Measurements from ENCODE around the gene TRAF6. TPM values are rescaled to one million over a fixed set of nuclear protein-coding genes. Genes with fewer than 3 reads are reported as not detected.

TRAF6 gene
- total and polyA plus RNA-seq, 9 of the 15 experiments (the other 6 are each of a cell fraction or from before 2014, with no cell fraction given), result 2.0 to 13.1 (median 8.2) TPM

DNA sequence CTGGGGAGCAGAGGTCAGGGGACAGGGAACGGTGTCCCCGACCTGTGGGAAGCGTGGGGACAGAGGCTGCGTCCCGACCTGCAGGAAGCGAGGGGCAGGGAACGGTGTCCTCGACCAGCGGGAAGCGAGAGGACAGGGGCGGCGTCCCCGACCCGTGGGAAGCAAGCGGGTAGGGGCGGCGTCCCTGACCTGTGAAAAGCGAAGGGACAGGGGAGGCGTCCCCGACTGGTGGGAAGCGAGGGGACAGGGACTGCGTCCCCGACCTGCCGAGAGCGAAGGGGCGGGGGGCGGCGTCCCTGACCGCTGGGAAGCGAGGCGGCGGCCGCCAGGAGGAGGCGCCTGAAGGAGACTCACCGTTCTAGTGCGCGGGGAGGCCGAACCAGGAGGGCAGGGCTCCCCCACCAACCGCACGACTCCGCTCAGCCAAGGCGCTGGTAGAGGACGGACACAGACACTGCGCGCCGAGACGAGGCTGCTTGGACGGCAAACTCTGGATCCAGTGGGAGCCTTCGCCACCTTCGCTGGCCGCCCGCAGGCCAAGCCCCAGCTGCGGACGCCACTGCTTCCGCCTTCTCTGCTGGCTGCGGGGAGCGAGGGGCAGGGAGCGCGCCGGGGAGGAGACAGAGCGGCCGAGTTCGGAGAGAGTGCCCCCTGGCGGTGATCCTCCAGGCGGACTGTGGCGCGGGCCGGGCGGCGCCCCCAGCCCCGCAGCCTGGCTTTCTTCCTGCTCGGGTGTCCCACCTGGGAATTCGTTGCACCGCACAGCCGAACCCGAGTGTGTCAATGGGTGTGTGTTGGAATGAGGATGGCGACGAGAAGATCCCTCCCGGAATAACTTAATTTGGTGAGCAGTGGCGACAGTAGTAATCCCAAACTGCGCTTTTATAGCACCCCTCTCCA lies at the start of gene TRAF6 (continued):
- TF ChIP-seq, protein P1, sequence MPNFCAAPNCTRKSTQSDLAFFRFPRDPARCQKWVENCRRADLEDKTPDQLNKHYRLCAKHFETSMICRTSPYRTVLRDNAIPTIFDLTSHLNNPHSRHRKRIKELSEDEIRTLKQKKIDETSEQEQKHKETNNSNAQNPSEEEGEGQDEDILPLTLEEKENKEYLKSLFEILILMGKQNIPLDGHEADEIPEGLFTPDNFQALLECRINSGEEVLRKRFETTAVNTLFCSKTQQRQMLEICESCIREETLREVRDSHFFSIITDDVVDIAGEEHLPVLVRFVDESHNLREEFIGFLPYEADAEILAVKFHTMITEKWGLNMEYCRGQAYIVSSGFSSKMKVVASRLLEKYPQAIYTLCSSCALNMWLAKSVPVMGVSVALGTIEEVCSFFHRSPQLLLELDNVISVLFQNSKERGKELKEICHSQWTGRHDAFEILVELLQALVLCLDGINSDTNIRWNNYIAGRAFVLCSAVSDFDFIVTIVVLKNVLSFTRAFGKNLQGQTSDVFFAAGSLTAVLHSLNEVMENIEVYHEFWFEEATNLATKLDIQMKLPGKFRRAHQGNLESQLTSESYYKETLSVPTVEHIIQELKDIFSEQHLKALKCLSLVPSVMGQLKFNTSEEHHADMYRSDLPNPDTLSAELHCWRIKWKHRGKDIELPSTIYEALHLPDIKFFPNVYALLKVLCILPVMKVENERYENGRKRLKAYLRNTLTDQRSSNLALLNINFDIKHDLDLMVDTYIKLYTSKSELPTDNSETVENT (CRISPR knock-in tag; IDR thresholded peaks at IDR 0.05), result peak; percentile 87
- peak in 2 of 3 experiments; percentile 33 to 74 for TF ChIP-seq YY1 (IDR thresholded peaks at IDR 0.05; ENCODE audit: borderline replicate concordance in 1 of 3, control insufficient read depth in 1 of 3, extremely low read depth in 1 of 3, insufficient read depth in 3 of 3, insufficient read length in 1 of 3, insufficient replicate concordance in 2 of 3, low read depth in 1 of 3, low read length in 2 of 3)
- TF ChIP-seq RB1 (IDR thresholded peaks at IDR 0.05; ENCODE audit: low read depth), result peak; percentile 92; the same call in 1 of the 2 replicates
- TF ChIP-seq, protein P2, sequence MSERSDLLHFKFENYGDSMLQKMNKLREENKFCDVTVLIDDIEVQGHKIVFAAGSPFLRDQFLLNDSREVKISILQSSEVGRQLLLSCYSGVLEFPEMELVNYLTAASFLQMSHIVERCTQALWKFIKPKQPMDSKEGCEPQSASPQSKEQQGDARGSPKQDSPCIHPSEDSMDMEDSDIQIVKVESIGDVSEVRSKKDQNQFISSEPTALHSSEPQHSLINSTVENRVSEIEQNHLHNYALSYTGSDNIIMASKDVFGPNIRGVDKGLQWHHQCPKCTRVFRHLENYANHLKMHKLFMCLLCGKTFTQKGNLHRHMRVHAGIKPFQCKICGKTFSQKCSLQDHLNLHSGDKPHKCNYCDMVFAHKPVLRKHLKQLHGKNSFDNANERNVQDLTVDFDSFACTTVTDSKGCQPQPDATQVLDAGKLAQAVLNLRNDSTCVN (CRISPR knock-in tag; IDR thresholded peaks at IDR 0.05), result peak; percentile 54; the same call in 1 of the 2 replicates
- no peak for TF ChIP-seq RBM34 (IDR thresholded peaks at IDR 0.05; ENCODE audit: borderline replicate concordance, insufficient read depth, low read length)
- TF ChIP-seq, protein P3, sequence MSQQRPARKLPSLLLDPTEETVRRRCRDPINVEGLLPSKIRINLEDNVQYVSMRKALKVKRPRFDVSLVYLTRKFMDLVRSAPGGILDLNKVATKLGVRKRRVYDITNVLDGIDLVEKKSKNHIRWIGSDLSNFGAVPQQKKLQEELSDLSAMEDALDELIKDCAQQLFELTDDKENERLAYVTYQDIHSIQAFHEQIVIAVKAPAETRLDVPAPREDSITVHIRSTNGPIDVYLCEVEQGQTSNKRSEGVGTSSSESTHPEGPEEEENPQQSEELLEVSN (IDR thresholded peaks at IDR 0.05; ENCODE audit: borderline replicate concordance in 1 of 2, extremely low read depth in 1 of 2, insufficient read depth in 1 of 2, insufficient read length in 1 of 2, low read depth in 1 of 2, low read length in 1 of 2, poor library complexity in 1 of 2, severe bottlenecking in 1 of 2), result peak; percentile 24 to 28
- TF ChIP-seq MCM3 (IDR thresholded peaks at IDR 0.05), result no peak
- TF ChIP-seq ZNF586 (CRISPR knock-in tag; conservative IDR thresholded peaks at IDR 0.05), result no peak
- TF ChIP-seq TAF7 (tag; IDR thresholded peaks at IDR 0.05), result peak; percentile 82
- TF ChIP-seq POLR2H (tag; IDR thresholded peaks at IDR 0.05; ENCODE audit: low read depth), result 0 out of 2 replicates have a peak, but pooled peaks have one; percentile 24
- TF ChIP-seq PURB (CRISPR knock-in tag; IDR thresholded peaks at IDR 0.05; ENCODE audit: low read depth), result no peak
- TF ChIP-seq TCF7 (IDR thresholded peaks at IDR 0.05; ENCODE audit: borderline replicate concordance), result 0 out of 2 replicates have a peak, but pooled peaks have one; percentile 57
- TF ChIP-seq CC2D1A (IDR thresholded peaks at IDR 0.05), result peak; percentile 71
